GM19463 (cell line): ENCODE measurements around the gene MYL6B.

Source experiments
- ATAC-seq: cut with Tn5 transposase; IDR thresholded peaks from one replicate; pipeline ENCODE4 v1.9.1; 2021; ENCODE audit warnings: mild to moderate bottlenecking, moderate library complexity; ENCODE audit not compliant: unreplicated experiment

The MYL6B gene

DNA sequence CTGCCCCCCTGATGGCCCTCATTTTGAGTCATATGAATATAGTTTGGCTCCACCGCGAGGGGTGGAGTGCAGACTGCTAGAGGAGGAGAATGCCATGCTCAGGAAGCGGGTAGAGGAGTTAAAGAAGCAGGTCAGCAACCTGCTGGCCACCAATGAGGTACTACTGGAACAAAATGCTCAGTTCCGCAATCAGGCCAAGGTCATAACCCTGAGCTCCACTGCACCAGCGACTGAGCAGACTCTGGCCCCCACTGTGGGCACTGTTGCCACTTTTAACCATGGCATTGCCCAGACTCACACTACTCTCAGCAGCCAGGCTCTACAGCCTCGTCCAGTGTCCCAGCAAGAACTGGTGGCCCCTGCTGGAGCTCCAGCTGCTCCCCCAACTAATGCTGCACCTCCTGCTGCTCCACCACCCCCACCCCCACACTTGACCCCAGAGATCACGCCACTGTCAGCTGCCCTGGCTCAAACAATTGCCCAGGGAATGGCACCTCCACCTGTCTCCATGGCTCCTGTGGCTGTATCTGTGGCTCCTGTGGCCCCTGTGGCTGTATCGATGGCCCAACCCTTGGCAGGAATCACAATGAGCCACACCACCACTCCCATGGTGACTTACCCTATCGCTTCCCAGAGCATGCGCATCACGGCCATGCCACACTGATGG is 31.1 kb upstream of the MYL6B start:
- no peak for ATAC-seq

DNA sequence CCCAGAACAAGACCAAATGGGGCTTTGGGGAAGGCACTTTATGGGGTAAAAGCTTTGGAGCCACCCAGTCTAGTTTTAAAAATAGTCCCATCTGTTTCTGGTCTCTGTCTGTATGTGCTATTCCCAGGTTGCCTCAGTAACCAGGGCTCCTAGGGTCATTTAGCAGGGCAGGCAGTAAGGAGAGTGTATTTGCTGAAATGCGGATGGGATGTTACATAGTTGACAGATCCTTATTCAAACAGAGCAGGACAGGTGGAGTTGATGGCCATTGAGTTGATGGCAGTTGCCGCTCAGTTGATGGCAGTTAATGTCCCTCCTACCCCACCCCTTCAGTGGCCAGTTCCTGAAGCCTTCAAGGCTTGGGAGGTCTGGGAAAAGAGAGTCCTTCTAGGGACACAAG is 29.8 kb upstream of the MYL6B start:
- ATAC-seq = no peak

DNA sequence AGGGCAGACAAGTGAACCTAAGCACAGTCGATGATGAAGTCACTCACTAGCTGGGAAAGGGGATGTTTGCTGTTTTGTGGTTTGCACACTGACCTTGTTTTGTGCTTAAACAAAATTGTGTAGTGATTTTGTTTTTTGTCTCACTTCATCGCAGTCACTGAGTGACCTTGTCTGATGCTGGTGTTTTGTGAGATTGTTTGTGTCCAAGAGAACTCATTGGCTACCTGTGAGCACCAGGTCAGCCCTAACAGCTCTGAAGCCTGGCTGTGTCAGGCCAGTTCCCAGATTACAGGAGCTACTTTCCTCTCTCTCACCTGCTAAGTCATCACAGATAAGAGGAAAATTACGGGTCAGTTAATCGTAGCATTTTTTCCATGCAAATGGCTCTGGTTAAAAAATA is 28.3 kb upstream of the MYL6B start:
- no peak for ATAC-seq

DNA sequence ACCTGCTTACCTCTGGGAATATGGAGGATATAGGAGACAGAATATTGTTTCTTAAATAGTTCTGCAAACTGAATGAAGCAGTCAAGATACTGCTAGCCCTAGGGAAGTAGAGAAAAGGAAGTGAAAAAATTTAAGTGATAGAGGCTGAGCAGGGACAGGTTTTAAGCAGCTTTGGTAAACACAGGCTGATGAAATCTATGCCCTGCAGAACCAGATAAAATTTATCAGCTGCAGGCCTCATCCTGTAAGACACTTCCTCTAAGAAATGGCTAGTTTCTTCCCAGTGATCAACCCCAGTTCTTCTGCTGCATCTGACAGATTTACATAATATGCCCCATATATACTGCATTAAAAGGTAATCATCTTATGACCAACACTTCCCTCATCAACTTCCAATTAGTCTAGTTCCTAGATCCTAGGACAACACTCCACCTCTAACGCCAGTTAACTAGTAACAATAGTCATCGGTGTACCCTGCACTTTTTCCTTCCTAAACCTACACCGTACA is 25.6 kb upstream of the MYL6B start:
- no peak for ATAC-seq

DNA sequence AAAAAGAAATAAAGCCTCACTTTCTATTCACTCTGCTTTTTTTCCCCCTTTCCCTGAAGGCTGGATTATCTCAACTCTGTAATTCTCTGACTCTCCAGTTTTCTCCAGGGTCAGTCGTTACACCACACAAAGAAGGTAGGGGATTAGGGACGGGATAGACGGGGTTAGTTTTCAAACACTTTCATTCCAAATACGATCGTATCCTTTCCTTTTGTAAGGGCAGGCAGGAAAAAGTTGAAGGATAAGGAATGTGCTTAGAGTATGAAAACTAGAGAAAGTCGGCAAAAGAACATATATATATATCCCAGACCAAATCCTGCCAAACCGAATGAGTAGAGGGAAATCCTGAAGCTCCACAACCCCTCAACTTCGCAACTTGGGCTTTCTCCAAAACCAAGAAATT is 24.9 kb upstream of the MYL6B start:
- no peak for ATAC-seq

DNA sequence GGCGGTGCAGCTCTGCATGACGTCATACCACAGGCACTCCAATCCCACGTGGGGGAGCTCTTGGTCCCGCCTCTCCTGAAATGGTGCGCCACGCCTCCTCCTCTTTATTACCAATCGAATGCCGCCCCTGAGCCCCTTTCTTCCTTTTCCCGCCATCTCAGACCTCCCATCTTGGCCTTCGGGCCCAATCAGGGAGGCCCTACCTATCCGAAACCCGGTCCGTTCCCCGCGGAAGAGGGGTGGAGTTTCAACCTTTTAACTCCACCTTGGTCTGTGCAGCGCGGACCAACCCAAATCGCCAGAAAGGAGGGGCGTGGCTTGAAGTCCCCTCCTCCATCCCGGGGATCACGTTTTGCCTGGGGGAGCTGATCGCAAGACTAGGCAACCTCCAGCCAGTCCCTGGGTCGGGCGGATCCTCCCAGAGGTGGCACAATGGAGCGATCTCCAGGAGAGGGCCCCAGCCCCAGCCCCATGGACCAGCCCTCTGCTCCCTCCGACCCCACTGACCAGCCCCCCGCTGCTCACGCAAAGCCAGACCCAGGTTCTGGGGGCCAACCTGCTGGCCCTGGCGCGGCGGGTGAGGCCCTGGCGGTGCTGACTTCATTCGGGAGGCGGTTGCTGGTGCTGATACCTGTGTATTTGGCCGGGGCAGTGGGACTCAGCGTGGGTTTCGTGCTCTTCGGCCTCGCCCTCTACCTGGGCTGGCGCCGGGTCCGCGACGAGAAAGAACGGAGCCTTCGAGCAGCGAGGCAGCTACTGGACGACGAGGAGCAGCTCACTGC is 24.3 kb upstream of the MYL6B start, which contains the start of gene ESYT1:
Gene ESYT1, plus strand, starts transcription at position 380 of the 782 bp plus-strand sequence. Its CDS starts 53 bp downstream, at position 433.
- peak; percentile 88 for ATAC-seq

DNA sequence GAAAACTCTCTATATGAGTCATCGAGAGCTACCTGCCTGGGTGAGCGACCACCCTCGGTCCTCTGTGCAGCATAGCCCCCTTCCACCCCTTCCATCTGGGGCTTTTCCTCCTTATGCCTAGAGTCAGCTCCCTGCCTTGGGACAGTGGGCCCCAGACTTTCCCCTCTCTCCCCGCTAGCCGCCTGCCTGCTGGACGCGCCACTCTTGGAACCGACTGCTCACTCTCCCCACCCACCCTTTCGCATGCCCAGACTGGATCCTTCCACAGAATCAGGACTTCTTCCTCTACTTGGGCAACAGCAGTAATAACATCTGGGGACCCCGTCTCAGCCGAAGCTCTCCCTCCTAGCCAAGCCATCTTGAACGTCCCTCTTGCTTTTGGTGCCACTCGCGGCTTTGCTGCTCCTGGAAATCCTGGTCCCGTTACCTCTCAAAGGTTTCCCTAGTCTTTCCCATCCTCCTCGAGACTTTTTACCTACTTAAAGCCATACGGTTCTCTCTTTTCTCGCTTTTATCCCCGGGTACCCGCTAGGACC is 23.6 kb upstream of the MYL6B start:
- ATAC-seq = no peak

DNA sequence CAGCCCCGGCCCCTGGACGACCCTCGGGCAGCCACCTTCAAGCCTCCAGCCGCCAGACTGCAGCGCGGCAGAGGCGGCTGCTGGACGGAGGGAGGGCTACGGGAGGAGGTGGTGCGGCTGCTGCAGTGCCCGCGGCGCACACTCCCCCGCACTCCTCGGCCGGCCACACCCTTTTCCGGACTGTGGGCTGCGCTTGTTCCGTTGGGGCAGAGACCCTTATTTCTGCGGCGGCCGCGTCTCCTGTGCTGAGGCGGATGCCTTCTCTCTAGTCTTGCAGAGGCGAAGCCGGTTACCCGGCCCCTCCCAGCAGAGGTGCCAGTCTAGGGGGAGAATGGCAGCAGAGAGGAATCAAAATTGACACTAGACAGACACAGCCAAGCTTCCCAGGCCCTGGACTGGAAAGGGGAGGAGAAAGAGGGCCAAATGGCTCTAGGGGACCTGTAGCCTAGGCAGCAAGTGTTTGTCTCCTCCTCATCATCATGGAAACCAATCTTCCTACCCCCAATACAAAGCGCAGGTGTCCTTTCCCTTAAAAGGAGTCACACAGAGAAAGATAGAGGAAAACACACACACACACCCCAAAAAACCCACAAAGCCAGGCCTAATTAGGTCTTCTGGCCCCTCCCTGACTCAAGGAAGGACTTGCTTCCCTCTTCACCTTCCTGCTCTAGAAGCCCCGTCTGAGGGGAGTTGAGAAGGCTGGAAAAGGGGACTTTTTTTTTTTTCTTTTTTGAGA is 23.0 kb upstream of the MYL6B start:
- peak; percentile 33 for ATAC-seq

DNA sequence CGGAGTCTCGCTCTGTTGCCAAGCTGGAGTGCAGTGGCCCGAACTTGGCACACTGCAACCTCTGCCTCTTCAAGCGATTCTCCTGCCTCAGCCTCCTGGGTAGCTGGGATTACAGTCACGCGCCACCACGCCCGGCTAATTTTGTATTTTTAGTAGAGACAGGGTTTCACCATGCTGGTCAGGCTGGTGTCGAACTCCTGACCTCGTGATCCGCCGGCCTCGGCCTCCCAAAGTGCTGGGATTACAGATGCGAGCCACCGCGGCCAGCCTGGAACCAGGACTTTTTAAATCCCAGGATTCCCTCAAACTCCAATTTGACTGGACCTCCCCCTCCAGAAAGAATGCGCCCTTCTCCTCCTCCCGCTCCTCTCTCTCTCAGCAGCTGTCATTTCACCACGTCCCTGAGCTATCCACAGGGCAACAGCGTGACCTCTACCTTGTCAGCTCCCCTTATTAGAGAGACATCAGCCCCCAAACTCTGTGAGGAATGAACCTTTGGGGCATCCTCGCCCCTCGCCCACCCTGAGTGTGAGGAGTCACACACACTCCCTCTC is 22.4 kb upstream of the MYL6B start:
- no peak for ATAC-seq

DNA sequence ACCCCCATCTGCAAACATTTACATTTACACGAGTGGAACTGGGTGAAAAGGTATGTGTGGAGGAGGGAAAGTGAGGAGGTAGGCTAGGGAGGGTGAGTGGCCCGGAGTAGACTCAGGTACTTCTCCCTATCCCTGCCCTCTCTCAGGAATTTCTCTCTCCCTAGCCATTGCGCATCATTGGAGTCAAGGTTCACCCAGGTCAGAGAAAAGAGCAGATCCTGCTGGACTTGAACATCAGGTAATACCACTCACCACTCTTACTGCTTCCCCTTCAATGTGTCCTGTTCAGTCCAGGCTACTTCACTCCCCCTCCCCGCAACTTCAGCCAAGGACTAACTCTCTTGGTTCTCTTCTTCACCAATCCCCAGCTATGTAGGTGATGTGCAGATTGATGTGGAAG is 21.5 kb upstream of the MYL6B start:
- ATAC-seq = no peak

DNA sequence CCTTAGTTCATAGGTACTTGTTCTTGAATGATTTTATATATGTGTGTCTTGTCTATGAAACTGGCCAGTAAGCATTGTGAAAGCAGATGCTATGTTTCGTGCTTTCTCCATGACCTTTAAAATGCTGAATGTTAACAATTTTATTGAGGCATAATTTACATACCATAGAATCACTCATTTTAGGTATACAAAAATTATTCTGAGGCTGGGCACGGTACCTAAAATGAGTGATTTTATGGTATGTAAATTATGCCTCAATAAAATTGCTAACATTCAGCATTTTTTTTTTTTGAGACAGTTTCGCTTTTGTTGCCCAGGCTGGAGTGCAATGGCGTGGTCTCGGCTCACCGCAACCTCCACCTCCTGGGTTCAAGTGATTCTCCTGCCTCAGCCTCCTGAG is 17.5 kb upstream of the MYL6B start:
- no peak for ATAC-seq

DNA sequence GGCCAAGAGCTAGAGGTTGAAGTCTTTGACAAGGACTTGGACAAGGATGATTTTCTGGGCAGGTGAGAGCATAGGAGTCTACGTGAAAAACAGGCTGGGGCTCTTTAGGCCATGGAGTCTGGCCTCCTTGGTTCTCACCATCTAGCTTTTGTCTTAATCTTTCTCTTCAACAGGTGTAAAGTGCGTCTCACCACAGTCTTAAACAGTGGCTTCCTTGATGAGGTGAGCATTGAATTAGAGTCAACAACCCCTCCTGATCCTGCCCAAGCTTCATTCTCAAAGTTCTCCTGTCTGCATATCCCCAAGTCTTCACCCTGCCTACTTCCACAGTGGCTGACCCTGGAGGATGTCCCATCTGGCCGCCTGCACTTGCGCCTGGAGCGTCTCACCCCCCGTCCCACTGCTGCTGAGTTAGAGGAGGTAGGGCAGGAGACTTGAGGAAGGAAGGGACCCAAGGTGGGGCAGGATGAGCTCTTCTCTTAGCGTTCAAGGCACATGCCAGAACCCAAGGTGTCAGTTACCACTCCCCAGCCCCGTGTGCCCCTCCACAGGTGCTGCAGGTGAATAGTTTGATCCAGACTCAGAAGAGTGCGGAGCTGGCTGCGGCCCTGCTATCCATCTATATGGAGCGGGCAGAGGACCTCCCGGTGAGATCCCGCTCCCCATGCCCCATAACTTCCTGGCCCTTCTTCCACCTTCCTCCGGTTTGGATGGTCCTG is 14.4 kb upstream of the MYL6B start:
- no peak for ATAC-seq

DNA sequence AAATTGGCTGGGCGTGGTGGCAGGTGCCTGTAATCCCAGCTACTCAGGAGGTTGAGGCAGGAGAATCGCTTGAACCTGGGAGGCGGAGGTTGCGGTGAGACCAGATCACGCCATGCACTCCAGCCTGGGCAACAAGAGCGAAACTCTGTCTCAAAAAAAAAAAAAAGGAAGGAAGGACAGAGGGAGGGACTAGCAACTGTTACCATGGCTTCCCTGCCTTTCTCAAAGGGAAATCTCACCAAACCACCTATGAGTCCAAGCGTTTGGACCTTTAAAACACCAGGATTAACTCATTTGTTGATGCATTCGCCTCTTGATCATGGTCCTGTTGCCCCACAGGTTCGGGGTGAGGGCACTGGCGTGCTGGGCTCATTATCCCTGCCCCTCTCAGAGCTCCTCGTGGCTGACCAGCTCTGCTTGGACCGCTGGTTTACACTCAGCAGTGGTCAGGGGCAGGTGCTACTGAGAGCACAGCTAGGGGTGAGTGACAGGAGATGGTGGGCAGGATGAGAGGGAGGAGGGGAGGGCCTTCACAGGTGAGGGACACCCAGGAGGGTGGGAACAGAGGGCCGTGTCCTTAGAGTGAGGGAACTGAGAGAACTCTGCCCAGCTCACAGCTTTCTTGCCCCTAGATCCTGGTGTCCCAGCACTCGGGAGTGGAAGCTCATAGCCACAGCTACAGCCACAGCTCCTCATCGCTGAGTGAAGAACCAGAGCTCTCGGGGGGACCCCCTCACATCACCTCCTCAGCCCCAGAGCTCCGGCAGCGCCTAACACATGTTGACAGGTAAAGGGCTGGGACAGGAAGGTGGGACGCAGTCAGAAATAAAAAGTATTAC is 10.2 kb upstream of the MYL6B start:
- no peak for ATAC-seq

DNA sequence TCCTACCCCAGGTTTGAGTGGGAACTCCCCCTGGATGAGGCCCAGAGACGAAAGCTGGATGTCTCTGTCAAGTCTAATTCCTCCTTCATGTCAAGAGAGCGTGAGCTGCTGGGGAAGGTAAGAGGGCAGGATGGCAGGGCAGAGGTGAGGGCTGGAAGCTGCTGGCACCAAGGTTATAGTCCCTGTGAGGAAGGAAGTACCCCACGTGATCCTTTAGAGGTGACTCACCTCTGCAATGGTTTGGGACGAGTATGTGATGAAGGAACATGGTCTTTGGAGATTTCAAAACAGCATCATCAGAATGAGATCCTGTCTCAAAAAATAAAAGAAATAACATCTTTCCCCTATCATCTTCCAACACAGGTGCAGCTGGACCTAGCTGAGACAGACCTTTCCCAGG is 9.2 kb upstream of the MYL6B start:
- ATAC-seq = no peak

DNA sequence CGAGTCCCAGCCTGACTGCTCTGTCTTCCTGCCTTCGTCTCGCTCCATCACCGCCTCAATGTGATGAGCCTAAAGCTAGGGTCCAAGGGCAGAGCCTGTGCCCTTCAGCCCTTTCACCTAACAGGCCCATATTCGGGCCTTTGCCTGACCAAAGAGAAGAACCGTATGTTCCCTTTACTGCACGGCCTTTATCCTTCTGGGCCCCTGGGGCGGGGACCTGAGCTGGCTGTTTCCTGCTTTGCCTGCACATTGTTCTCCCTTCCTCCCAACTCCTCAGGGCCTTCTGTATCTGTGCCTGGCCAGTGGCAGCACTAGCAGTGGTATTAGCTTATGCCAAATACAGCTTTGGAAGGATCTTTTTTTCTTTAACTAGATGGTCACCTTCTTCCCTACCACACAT is 8.5 kb upstream of the MYL6B start:
- no peak for ATAC-seq

DNA sequence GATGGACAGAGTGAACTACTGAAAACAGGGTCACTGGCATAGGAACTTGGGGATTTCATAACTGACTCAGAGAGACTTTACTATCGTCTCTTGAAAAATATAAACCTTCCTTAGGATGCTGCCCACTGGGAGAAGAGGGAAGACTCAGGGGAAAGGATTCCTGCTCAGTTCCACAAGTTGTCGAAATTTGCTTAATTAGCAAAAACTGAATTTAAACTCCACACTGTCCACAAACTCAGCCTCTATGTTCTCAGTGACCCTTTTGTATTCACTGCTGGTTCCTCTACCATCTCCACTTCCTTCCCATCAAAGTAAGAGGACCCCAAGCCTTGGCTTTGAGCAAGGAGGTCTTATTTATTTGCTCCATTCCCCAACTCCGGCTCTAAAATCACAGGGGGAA is 7.2 kb upstream of the MYL6B start:
- ATAC-seq = no peak

DNA sequence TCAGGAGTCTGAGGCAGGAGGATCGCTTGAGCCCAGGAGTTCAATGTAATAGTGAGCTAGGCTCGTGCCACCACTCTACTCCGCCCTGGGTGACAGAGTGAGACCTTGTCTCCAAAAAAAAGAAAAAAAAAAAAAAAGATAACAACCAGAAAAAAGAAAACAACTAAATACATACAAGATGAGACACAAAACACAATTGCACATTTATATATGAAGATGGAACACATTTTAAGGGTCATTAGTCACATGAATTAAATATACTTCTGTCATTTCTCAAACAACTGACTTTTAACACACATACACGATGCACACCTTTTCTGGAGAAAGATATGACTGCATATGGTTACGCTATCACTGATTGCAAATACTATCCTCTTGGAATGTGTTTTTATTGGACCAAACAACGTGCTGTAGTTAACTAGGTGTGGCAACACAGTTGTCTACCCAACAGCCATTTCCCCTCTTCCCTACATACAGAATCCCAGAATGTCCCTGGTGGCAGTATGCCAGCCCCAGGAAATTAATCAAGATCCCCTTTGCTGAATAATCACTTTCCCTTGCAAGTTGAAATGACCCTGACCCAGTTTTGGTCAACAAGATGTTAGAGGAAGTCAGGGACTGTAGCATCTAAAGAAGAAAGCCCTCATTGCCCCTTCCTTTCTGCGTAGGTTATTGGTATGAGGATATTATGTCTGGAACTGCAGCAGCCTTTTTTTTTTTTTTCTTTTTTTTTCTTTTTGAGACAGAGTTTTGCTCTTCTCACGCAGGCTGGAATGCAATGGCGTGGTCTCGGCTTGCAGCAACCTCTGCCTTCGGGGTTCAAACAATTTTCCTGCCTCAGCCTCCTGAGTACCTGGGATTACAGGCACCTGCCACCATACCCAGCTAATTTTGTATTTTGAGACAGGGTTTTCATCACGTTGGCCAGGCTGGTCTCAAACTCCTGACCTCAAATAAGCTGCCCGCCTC is 5.6 kb upstream of the MYL6B start:
- ATAC-seq = no peak

DNA sequence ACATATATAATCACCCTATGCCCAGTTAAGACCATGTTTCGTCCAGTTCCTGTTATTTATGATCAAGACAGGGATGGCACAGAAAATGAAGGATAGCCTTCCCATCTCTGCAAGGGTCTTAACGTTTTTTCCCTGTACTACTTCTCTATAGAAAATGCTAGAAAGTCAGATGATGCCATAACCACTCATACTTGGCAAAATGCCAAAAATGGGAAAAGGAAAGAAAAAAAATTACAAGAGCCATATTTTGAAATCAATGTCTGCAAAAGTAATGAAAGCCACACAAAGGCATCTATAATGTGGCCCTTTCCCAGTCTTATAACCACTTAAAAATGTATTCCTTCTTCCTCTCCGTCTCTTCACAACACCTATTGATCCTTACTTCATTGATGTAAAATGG is 1.8 kb upstream of the MYL6B start:
- no peak for ATAC-seq
